HG02798 (cell line): ENCODE results near the gene CCDC14.
"Not testable (repeated sequence)": the region's sequence is repeated elsewhere in the genome, so short reads cannot be mapped to it uniquely, and the experiment has no call there.

Experiments used
- ATAC-seq: cut with Tn5 transposase; IDR thresholded peaks from one replicate; pipeline ENCODE4 v1.9.1; 2021; ENCODE audit warnings: mild to moderate bottlenecking; ENCODE audit not compliant: unreplicated experiment, poor library complexity

The CCDC14 gene, protein sequence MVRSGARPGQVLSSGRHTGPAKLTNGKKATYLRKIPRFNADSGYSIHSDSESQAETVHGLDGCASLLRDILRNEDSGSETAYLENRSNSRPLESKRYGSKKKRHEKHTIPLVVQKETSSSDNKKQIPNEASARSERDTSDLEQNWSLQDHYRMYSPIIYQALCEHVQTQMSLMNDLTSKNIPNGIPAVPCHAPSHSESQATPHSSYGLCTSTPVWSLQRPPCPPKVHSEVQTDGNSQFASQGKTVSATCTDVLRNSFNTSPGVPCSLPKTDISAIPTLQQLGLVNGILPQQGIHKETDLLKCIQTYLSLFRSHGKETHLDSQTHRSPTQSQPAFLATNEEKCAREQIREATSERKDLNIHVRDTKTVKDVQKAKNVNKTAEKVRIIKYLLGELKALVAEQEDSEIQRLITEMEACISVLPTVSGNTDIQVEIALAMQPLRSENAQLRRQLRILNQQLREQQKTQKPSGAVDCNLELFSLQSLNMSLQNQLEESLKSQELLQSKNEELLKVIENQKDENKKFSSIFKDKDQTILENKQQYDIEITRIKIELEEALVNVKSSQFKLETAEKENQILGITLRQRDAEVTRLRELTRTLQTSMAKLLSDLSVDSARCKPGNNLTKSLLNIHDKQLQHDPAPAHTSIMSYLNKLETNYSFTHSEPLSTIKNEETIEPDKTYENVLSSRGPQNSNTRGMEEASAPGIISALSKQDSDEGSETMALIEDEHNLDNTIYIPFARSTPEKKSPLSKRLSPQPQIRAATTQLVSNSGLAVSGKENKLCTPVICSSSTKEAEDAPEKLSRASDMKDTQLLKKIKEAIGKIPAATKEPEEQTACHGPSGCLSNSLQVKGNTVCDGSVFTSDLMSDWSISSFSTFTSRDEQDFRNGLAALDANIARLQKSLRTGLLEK

DNA sequence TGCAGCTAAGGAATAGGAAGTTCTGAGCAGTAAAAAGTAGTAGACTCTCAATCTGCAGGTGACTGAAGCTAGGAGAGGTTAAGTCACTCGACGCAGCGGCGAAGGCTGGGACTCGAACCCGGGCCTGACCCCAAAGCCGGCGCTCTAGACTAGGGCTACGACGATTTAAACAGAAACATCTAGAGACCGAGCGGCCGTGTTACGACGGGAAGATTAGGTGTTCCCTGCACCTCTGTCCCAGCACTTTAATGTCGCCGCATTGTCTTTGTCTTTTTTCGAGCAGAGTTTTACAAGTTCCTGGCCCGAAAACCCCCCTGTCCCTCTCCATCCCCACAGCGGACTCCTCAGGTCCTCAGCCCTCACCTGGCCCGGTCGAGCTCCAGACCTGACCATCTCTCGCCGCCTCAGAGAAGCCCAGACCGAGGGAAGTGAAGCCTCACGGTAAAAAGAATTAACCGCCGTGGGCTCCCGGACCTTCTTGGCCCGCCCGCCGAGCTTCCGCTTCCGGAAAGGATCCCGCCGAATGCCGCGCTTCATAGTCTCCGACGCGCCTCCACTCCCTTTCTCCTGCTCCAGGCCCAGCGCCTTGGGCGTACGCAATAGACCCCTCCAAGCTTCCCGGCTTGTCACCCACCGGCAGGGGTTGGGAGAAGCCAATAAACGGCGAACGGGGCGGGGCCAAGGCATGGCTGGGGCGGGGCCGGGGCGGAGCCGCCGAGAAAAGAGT lies at the start of gene CCDC14:
Gene CCDC14 (minus strand): TSS at position 449 of the 727 bp plus-strand sequence. CDS start 56 bp downstream, at position 393.
- peak; percentile 87 for ATAC-seq

DNA sequence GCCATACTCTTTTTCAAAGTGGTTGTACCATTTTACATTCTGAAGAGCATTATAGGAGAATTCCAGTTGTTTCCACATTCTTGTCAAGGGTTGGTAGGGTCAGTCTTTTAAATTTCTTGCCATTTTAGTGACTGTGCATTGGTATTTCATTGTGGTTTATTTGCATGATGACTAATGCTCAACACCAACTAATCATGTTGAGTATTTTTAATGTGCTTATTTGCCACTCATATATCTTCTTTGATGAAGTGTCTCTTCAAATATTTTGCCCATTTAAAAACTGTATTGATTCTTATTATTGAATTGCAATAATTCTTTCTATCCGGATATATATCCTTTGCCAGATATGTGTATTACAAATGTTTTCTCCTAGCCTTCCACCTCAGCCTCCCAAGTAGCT lies 47.3 kb upstream of the CCDC14 start:
- not testable (repeated sequence) for ATAC-seq

DNA sequence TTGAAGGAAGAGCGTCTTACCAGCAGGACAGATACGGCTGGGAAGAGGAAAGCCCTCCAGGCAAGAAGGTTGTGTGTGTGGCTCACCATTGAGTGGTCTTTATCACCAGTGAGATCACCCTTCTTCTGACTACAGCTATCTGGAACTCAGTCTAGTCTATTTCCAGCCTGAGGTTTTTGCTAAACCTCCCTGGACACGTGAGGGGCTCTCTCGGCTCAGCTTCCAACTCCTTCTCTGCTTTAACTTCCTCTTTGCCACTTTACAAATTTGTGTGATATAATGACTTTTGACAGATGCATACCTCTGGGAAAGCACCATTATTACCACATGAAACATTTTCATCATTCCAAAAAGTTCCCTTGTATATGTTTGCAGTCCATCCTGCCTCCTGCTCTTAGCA lies 46.2 kb upstream of the CCDC14 start:
- no peak for ATAC-seq

DNA sequence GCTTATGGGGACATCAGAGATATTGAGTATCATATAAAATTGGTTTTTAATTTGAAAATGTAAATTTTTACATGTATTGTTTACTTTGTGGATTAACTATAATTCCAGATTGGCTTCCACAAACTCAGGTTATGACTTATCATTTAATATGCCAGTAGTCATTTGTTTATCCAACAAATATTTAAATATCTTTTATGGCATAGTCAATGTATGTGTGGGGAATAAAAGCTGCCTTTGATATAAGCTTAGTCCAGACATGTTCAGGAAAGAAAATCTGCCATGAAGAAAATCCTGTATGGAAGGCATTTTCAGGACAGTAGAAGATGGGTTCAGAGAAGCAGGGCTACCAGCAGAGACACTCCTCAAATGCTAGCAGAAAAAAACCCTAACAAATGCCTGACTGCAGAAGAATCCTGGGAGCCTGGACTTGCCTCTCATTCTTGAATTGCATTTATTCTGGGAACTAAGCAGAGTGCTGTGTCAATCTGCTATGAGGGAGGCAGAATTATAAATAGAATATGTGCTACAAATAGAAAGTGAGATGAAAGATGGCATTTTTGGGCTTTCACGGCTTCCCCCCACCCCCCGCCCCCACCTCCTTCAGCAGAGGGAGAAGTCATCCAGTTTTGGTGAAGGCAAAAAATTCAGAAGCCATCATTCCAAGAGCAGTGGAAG lies 41.5 kb upstream of the CCDC14 start:
- not testable (repeated sequence) for ATAC-seq

DNA sequence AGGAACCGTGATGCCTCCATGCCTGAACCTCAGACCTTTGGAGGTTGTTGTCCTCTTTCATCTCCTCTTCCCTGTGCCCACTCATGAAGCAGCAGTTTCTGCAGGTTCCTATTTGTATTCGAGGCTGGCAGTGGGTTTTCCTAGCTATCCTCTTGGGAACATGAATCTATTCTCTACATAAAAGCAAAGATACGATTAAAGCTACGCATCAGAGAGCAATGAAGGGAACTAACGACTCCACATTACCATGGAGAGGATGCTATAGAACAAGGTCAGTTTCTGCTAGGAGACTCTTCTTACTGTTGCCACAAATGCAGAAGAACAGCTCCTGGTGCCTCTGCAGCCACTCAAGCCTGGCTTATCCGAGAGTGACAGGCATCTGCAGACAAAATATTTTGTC lies 40.3 kb upstream of the CCDC14 start:
- ATAC-seq, result not testable (repeated sequence)

DNA sequence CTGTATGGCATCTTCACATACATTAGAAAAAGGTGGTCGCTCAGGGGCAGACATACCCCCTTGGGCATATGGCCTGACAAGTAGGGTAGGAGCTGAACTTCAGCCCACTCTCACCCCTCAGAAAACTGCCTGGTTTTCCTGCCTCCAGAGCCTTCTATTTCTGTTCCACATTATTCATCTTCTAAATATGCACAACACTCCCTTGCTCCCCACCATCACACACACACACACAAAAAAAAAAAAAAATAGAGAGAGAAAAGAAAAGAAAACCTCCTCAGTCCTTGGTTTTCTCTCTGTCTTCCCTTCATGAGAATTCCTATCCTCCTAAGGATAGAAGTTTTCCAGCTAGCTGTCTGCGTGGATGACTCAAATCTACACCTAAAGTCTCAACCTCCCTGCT lies 36.5 kb upstream of the CCDC14 start:
- ATAC-seq, result no peak

DNA sequence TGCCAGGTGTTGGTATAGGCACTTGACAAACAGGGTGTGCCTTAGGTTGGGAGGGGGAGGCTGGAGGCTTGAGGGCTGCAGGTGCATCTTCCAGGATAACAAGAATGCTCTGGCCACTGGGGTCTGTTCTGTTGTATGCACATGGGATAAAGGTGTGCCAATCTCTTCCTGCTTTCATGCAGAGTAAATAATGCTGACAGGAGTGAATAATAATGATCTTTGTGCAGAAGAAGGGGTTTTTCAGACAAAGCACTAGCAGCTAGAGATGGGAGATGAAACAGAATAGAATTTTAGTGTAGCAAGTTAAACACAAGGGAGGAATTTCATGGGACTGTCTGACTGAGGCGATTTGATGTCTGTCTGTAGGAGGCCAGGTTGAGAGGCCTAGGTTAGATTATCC lies 32.8 kb upstream of the CCDC14 start:
- ATAC-seq, result no peak

DNA sequence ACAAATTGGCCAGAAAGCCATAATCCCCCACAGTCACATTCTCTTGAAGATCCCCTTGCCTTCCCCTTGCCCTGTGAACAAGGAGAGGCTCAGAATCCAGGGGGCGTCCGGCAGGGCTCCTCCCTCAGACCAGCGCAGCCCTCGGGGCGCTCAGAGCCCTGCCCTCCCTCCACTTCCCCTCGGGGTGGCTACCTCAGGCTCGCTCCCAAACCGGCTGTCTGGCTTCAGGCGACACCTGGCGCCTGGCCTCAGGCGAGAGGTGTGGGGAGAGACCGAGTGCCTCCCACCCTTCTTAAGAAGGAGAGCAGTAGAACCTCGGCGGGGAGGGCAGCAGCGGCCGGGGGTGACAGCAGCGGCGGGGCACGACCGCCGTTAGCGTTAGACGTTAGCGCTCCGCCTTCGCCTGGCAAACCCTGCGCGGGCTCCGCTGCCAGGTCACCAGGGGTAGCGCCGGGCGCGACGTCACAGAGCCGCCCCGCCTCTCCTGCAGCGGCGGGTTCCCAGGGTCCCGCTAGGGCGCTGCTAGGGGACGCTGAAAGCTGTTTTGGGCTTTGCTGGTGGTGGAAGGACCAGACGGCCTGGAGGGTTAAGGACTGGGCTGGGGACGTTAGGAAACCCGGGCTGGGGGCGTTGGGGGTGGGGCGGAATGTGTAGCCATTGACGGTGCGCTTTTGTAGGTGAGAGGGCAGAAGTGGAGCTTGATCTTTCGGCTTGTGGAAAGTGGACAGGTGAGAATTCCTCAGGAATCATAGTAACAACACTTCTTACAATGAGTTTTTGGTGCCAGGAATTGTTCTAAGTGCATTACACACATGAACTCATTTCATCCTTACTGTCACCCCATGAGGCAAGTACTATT lies 30.9 kb upstream of the CCDC14 start, which contains the start of gene ROPN1:
Gene ROPN1 (minus strand): TSS at position 395 of the 859 bp plus-strand sequence. CDS start 11,643 bp downstream, outside the sequence.
- peak; percentile 46 for ATAC-seq

DNA sequence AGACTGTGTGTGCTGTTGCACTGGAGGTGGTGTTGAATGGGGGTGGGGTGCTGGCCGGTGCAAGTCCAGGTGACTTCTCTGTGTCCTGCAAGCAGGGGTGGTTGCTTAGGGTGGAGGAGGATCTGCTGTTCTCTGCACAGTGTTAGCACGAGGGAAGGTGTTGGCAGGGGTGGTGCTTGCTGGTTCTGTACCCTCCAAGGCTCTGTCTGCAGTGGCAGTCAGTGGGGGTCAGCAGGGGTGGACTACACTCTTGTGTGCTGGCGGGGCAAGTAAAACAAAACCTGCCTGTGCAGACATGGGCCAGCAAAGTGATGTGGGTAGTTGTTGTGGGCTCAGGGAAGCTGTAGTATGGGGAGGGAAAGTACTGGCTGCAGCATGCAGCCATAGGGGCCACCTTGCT lies 25.4 kb upstream of the CCDC14 start:
- ATAC-seq, result no peak

DNA sequence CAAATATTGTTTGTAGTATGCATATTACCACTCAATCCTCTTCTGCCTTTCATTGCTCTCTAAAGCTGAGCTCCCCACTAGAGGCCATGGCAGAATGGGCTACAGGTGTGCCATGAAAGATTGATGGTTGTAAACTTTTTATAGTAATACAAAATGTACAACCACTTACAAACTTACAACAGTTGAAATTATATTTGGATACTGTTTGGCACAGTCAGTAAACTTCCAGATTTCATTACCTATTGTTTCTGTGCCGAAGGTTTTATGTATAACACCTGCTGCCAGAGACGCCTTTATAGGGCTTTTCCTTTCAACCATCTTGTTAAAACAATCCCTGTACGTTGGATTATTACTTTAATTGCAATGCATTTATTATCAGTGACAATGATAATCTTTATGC lies 23.9 kb upstream of the CCDC14 start:
- ATAC-seq, result no peak

DNA sequence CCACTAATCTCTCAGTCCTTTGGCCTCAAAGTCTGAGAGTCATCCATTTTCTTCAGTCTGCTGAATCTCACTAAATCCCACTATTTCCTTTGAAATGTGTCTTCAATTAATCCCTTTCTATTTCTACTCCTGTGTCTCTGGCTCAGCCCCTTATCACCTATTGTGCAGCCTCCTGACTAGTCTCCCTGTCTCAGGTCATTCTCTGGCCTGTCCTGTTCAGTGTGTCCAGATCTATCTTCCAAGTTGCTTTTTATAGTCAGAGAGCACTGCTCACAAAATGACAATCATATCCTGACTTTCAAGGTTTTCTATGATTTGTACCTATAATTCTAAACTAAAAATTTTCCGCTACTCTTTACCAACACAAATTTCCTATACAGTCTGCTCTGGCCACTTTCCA lies 23.3 kb upstream of the CCDC14 start:
- no peak for ATAC-seq

DNA sequence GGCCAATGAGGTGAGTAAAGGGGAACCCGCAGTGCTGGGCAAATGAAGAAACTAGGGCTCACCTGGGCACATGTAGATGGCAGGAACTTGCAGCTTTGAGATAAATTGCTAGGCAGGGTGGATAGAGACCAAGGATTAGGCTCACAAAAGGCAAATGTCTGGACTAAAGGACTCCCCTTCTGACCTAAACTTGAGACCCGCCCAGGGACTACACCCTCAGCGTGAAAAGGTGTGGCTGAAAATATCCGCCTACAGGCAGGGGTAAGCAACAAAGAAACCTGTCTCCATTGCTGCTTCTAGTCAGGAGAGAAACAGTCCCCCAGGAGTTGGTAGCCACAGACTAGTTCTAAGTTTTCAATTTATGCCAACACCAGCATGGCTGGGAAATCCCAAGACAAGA lies 20.3 kb upstream of the CCDC14 start:
- ATAC-seq, result not testable (repeated sequence)

DNA sequence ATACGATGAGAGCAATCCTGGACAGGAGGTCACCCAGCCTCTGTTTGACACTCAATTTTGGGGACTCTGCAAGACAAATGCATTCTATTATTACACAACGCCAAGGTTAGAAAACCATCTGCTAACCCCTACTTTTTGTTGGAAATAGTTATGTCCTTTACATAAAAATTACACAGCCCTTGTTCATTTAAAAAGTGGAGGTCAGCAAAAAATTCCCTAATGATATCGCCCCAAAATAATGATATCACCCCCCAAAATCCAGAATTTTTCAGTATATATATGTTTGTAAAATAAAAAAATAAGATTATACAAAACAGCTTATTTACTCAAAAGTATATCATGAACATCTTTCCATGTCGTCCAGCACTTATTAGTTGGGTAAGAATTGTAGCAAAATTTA lies 19.5 kb upstream of the CCDC14 start:
- ATAC-seq, result no peak

DNA sequence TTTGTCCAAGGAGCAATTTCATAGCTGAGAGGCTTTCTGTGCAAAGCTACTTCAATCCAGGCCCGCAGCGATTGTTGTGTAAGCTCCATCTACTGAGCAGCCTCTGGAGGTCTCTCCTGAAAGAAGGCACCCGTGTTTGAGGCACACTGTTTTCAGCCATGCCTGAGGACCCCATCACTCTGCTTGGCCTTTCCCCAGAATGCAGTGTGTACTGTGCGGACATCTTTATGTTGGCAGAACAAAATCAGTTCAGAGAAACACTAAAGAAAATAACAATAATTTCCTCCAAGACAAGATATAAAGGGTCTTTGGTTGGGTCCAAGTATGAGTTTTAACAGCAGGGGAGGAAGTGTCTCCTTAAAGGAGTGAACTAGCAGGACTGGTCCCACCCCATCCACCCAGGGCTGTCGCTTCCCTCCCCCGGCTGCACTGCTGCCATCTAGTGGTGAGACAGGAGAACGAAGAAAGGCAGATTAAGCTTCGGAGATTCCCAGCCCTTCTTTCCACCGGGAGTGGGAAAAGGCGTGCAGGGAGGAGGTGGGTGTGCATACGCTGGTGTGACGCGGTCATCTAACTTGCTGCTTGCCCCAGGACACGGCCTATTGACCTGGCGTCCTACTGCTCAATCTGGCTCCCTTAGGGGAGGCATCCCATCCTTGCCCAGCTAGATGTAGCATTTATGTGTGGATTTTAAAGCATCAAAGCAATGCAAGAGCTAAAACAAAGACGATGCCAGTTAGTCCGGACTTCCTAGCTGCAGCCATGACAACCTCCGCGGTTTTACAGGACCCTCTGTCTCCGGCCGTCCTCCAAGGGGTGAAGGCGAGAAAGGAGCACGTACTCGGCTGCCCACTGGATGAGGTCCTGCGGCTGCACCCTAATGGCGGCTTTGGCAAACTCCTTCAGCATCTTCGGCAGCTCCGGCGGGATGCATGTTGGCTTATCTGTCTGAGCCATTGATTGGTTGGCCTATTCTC lies 18.8 kb upstream of the CCDC14 start:
- not testable (repeated sequence) for ATAC-seq

DNA sequence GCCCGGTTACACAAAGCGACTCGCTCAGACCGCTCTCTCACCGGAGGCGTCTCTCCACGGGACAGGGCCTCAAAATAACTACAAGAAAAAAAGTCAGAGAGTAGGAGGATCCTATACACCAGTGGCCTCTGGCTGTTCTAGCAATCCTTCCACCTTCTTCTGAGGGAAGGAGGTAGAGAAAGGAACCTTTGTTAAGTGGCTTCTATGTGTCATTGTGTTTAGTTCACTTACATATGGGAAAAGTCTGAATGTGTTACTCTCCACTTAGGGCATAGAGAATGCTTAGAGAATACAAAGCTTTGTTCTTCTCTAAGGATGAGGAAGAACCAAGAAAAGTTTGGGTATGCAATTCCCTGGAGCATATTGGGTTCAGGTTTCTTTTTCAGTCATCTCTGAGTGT lies 15.9 kb upstream of the CCDC14 start:
- not testable (repeated sequence) for ATAC-seq

DNA sequence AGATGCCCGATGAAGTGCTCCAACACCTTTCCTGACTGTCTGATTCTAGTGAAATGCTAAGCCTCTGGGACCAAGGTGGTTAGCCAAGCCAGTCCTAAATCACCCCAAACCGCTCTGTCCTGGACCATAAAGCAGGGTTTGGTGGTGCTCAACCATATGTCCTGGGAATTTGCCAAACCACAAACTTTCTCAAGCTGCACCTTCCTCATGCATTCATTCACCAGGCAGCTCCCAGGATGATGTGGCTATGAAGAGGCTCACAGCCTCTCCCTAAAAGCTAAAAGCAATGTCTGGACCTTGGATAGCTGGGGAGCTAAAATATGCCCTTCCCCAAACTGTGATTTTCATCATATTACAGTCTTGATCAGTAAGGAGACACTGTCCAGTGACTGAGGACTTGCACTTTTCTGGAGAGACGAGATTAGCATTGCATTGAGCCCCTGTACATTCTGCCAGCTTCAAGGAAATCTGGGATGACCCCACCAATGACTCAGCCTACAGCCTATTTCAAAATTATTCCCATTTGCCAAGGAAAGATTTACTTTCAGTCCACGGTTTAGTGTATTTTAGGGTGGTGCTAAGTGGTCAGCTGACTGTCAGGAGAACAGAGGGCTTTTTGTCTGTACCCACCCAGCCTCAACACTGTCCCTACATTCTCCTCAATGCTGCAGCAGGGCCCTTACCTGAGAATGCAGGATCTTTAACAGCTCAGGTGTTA lies 15.3 kb upstream of the CCDC14 start:
- not testable (repeated sequence) for ATAC-seq

DNA sequence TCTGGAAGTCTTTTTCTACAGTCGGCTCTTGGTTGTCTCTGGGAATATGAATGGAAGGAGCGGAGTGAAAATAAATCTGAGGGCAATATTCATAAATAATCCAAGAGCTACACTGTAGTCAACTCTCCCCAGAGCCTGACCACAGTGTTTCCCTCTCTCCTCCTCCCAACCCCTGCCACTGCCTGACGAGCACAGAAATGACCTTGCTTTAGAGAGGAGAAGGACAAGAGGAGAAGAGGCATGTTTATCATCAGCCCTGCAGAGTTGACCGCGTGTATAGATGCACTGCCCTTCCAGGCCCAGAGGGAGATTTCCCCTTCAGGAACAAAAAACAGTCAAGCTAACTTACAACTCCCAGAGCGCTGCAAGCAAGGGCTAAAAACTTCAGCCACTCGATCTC lies 14.0 kb upstream of the CCDC14 start:
- ATAC-seq, result not testable (repeated sequence)
